Osteoblast (primary cell): ENCODE data around the gene IRS1. TPM values are rescaled to one million over a fixed set of nuclear protein-coding genes. Genes with fewer than 3 reads are reported as not detected.

Experiments
- DNase-seq: peaks from one replicate; pipeline ENCODE4 v3.0.0; 2011; ENCODE audit warnings: low spot score, mixed read lengths; ENCODE audit not compliant: insufficient read length; ENCODE audit errors: missing footprints
- H2AFZ ChIP-seq: 2 replicates; pipeline ENCODE4 v1.6.0; 2011; ENCODE audit warnings: mild to moderate bottlenecking, low read length
- H3K27ac ChIP-seq: 2 replicates; pipeline ENCODE4 v1.5.1; 2011; ENCODE audit warnings: mild to moderate bottlenecking, low read depth, low read length, moderate library complexity
- H3K27me3 ChIP-seq: 2 replicates; pipeline ENCODE4 v1.6.0; 2012; ENCODE audit warnings: mild to moderate bottlenecking, control low read depth, inconsistent platforms, low read length, moderate library complexity; ENCODE audit not compliant: insufficient read depth
- H3K36me3 ChIP-seq: 2 replicates; pipeline ENCODE4 v1.5.1; 2011; ENCODE audit warnings: mild to moderate bottlenecking, low read length, control low read depth, moderate library complexity; ENCODE audit not compliant: insufficient read depth
- H3K4me1 ChIP-seq: 2 replicates; pipeline ENCODE4 v1.5.1; 2011; ENCODE audit warnings: mild to moderate bottlenecking, low read length, control low read depth, moderate library complexity; ENCODE audit not compliant: insufficient read depth
- H3K4me2 ChIP-seq: 2 replicates; pipeline ENCODE4 v1.6.0; 2011; ENCODE audit warnings: mild to moderate bottlenecking, low read length; ENCODE audit not compliant: insufficient read depth
- H3K4me3 ChIP-seq: fragments of 200-600 bp; sonication (generic); 3 replicates; pipeline ENCODE4 v1.5.1; 2012; ENCODE audit warnings: mild to moderate bottlenecking, low read length, inconsistent platforms; ENCODE audit not compliant: insufficient read depth
- H3K79me2 ChIP-seq: 2 replicates; pipeline ENCODE4 v1.6.0; 2012; ENCODE audit warnings: mild to moderate bottlenecking, low read length, control low read depth, inconsistent platforms; ENCODE audit not compliant: insufficient read depth
- H3K9me3 ChIP-seq: 2 replicates; pipeline ENCODE4 v1.5.1; 2011; ENCODE audit warnings: low read depth, low read length, control low read depth
- H4K20me1 ChIP-seq: 2 replicates; pipeline ENCODE4 v1.6.0; 2012; ENCODE audit warnings: mild to moderate bottlenecking, low read length, control low read depth; ENCODE audit not compliant: insufficient read depth
- CTCF ChIP-seq: IDR thresholded peaks from 2 replicates; pipeline ENCODE4 v1.5.1; 2011; ENCODE audit warnings: mild to moderate bottlenecking, low read depth, low read length, moderate library complexity; ENCODE audit errors: extremely low read depth
- total RNA-seq: library from RNA; depleted of rRNA; stranded (reverse); fragments of >200 nt; gene quantifications from 2 replicates; pipeline ENCODE4 v1.2.3, GENCODE V29; 2012

Gene IRS1
- total RNA-seq, 1 donor = 27.9 TPM

DNA sequence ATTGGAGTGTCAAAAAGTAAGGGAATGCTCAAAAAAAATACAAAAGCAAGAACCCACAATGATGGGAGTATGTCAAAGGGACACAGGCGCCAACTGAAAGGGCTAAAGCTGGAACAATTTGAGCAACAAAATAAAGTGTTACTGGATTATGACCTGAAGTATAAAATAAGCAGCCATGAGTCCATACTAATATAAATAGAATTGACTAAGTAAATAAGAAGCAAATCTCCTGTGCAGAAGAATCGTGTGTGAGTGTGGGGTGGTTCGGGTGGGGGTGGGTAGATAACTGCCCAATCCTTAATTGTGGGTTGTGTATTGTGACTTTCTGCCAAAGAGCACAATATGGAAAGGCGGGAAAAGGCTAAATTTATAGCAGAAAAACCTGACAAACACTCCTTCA, 23.5 kb downstream of the IRS1 start:
- H3K79me2 ChIP-seq = peaks cover 95% of the 10 kb centered on the region
- DNase-seq = no peak
- peaks cover 26% of the 10 kb centered on the region for H3K4me1 ChIP-seq
- H3K27me3 ChIP-seq = no peaks in the 10 kb centered on the region
- no peak overlapping the region for H3K4me3 ChIP-seq
- H4K20me1 ChIP-seq = peaks cover 6% of the 10 kb centered on the region
- no peak for TF ChIP-seq CTCF
- no peaks in the 10 kb centered on the region for H3K9me3 ChIP-seq
- H3K4me2 ChIP-seq = no peak overlapping the region
- H3K27ac ChIP-seq = no peak overlapping the region
- H3K36me3 ChIP-seq = peaks cover 26% of the 10 kb centered on the region
- H2AFZ ChIP-seq = no peak overlapping the region

DNA sequence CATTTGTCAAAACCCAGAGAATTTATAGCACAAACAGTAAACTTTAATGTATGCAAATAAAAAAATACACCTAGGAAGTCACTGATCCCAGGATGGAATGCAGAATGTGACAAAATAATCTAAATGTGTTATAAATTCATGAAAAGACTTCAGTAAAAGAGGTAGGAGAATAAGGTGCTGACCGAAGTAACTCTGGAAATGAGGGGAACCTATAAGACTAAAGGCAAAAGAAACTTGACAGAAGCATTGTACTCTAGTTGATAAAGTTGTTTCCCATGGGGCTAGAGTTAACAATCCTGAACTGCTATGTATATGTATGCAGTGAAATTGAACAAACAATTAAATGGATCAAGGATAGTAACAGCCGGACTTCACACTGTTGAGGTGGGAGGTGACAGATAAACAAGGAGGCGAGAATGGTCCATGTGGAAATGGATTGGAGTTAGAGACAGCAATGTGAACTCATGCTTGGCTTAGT, 24.5 kb downstream of the IRS1 start:
- no peak for TF ChIP-seq CTCF
- Histone ChIP-seq H4K20me1 (peaks cover 7% of the 10 kb centered on the region), H2AFZ (no peak overlapping the region), H3K36me3 (peaks cover 29% of the 10 kb centered on the region), H3K27ac (no peak overlapping the region), H3K9me3 (no peaks in the 10 kb centered on the region), H3K27me3 (no peaks in the 10 kb centered on the region), H3K79me2 (peaks cover 96% of the 10 kb centered on the region), H3K4me3 (no peak overlapping the region), H3K4me1 (peaks cover 26% of the 10 kb centered on the region), H3K4me2 (no peak overlapping the region)
- no peak for DNase-seq

- peak overlapping the region; percentile 62 for H3K27ac ChIP-seq
- H3K9me3 ChIP-seq = no peaks in the 10 kb centered on the region
- TF ChIP-seq CTCF = no peak
- H3K4me3 ChIP-seq = no peak overlapping the region
- peaks cover 96% of the 10 kb centered on the region for H3K79me2 ChIP-seq
- no peak for DNase-seq
- H3K4me1 ChIP-seq = peaks cover 26% of the 10 kb centered on the region
- peaks cover 10% of the 10 kb centered on the region for H4K20me1 ChIP-seq
- no peaks in the 10 kb centered on the region for H3K27me3 ChIP-seq
- H3K36me3 ChIP-seq = peaks cover 29% of the 10 kb centered on the region
- no peak overlapping the region for H2AFZ ChIP-seq
- H3K4me2 ChIP-seq = peak overlapping the region; percentile 45
These were observed 26.3 kb downstream of the IRS1 start for GRCh38 chr2:226773291-226773690.

GRCh38 chr2:226772389-226773179, 27.0 kb downstream of the IRS1 start:
- Histone ChIP-seq H2AFZ (no peak overlapping the region), H3K79me2 (peaks cover 99% of the 10 kb centered on the region), H3K27me3 (no peaks in the 10 kb centered on the region), H3K36me3 (peaks cover 29% of the 10 kb centered on the region), H3K4me1 (peaks cover 26% of the 10 kb centered on the region), H3K4me3 (no peak overlapping the region), H3K27ac (peak overlapping the region; percentile 62), H4K20me1 (peaks cover 10% of the 10 kb centered on the region), H3K9me3 (no peaks in the 10 kb centered on the region), H3K4me2 (peak overlapping the region; percentile 45)
- DNase-seq = no peak
- no peak for TF ChIP-seq CTCF
